ENCODE results near the gene ACKR4.

- no peak for TF ChIP-seq CTCF (IDR thresholded peaks at IDR 0.05)
- TF ChIP-seq POLR2A (IDR thresholded peaks at IDR 0.05): no peak
Observed at GRCh38 chr3:132549169-132549568, 47.9 kb upstream of the ACKR4 start.
